ENCODE results near the gene ASAH2. TPM values are rescaled to one million over a fixed set of nuclear protein-coding genes. Genes with fewer than 3 reads are reported as not detected.

ASAH2 gene
- total RNA-seq, 1 experiment from 2014 or later: 10.7 TPM

DNA sequence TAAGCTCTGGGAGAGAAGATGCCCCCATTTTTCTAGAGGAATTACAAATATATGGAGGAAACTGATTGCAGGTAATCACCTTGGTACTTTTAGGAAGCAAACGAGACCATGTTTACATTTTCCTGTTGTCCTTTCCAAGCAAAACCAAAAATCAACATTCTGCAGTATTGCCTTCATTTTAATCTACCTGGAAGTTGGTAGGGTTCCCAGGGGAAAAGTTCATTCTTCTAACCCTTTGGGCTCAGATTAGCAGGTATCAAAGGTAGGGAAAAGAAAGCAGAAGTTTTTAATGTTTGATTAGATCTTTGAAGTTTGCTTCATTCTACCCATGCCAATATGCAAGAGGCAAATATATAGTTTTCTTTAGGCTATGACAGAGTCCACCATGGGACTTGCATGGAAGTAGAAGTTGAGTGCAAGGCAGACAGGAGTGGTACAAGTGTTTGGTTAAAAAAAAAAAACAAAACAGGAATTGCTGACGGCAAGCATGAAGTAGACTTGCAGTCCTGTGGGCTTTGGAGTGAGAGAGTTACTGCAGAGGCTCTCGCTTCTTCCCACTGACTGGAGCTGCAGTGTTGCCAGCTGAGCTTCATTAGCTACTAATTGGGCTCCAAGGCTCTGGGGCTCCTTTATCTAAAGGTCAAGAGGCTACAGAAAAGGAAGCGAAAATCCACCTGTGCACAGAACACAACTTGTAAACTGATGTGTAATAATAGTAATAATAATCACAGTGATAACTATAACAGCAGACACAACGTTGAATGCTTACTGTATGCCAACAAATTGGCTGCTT lies 28.9 kb upstream of the ASAH2 start:
- Histone ChIP-seq H3K9ac (ENCODE audit: low read length) (no peak overlapping the region), H3K4me3 (replicated peaks in 1 of 2; ENCODE audit: low read depth in 1 of 2, low read length in 2 of 2) (no peak overlapping the region), H3K4me1 (ENCODE audit: control insufficient read depth in 1 of 2, insufficient read depth in 2 of 2, low read length in 2 of 2) (peaks cover 0 to 9% of the 10 kb centered on the region in 2 experiments; a peak in 2 of 4 replicates), H3K9me2 (ENCODE audit: insufficient read depth) (0 out of 2 replicates have a peak, but pooled peaks cover 3% of the 10 kb centered on the region), H3K79me2 (ENCODE audit: insufficient read depth, low read length) (no peaks in the 10 kb centered on the region), H3K27me3 (ENCODE audit: insufficient read depth, low read length) (no peaks in the 10 kb centered on the region), H3K27ac (ENCODE audit: low read depth, low read length) (no peak overlapping the region), H3K36me3 (ENCODE audit: control insufficient read depth in 1 of 2, insufficient read depth in 2 of 2, low read length in 2 of 2) (no peaks in the 10 kb centered on the region), H4K20me1 (ENCODE audit: insufficient read depth) (no peaks in the 10 kb centered on the region), H3K9me3 (ENCODE audit: control insufficient read depth in 1 of 2, insufficient read depth in 1 of 2, low read depth in 1 of 2, low read length in 2 of 2) (no peaks in the 10 kb centered on the region), H2AFZ (ENCODE audit: low read depth, low read length, poor library complexity, severe bottlenecking) (no peak overlapping the region), H3K4me2 (ENCODE audit: low read length) (no peak overlapping the region)
- POLR2A ChIA-PET: no interaction called here
- CTCF ChIA-PET: no interaction called here
- TF ChIP-seq EZH2 (IDR thresholded peaks at IDR 0.05): no peak
- TF ChIP-seq, protein P1, sequence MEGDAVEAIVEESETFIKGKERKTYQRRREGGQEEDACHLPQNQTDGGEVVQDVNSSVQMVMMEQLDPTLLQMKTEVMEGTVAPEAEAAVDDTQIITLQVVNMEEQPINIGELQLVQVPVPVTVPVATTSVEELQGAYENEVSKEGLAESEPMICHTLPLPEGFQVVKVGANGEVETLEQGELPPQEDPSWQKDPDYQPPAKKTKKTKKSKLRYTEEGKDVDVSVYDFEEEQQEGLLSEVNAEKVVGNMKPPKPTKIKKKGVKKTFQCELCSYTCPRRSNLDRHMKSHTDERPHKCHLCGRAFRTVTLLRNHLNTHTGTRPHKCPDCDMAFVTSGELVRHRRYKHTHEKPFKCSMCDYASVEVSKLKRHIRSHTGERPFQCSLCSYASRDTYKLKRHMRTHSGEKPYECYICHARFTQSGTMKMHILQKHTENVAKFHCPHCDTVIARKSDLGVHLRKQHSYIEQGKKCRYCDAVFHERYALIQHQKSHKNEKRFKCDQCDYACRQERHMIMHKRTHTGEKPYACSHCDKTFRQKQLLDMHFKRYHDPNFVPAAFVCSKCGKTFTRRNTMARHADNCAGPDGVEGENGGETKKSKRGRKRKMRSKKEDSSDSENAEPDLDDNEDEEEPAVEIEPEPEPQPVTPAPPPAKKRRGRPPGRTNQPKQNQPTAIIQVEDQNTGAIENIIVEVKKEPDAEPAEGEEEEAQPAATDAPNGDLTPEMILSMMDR (IDR thresholded peaks at IDR 0.05 in 2 of 3, conservative IDR thresholded peaks at IDR 0.05 in 1 of 3; ENCODE audit: borderline replicate concordance in 1 of 3, insufficient read depth in 1 of 3, low read depth in 2 of 3, low read length in 2 of 3): no peak
- TF ChIP-seq POLR2A (IDR thresholded peaks at IDR 0.05; ENCODE audit: borderline replicate concordance, extremely low read depth, insufficient read depth, insufficient read length): no peak
- TF ChIP-seq YY1 (IDR thresholded peaks at IDR 0.05; ENCODE audit: extremely low read depth, insufficient replicate concordance, low read depth, low read length): no peak
- TF ChIP-seq, protein P2, sequence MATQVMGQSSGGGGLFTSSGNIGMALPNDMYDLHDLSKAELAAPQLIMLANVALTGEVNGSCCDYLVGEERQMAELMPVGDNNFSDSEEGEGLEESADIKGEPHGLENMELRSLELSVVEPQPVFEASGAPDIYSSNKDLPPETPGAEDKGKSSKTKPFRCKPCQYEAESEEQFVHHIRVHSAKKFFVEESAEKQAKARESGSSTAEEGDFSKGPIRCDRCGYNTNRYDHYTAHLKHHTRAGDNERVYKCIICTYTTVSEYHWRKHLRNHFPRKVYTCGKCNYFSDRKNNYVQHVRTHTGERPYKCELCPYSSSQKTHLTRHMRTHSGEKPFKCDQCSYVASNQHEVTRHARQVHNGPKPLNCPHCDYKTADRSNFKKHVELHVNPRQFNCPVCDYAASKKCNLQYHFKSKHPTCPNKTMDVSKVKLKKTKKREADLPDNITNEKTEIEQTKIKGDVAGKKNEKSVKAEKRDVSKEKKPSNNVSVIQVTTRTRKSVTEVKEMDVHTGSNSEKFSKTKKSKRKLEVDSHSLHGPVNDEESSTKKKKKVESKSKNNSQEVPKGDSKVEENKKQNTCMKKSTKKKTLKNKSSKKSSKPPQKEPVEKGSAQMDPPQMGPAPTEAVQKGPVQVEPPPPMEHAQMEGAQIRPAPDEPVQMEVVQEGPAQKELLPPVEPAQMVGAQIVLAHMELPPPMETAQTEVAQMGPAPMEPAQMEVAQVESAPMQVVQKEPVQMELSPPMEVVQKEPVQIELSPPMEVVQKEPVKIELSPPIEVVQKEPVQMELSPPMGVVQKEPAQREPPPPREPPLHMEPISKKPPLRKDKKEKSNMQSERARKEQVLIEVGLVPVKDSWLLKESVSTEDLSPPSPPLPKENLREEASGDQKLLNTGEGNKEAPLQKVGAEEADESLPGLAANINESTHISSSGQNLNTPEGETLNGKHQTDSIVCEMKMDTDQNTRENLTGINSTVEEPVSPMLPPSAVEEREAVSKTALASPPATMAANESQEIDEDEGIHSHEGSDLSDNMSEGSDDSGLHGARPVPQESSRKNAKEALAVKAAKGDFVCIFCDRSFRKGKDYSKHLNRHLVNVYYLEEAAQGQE (IDR thresholded peaks at IDR 0.05; ENCODE audit: low read depth): no peak
- DNase-seq (ENCODE audit: low read depth, low spot score) (no peak), ATAC-seq (no peak)
- intact Hi-C loops (cut with micrococcal nuclease): no loop called here
- BruUV-seq (replicated peaks): no TSS peak
- RAD21 ChIA-PET (ENCODE audit: low non-redundant PET in 1 of 2, low total read pairs in 2 of 2, uncharacterized antibody in 2 of 2, unreplicated experiment in 2 of 2): no interaction called here

Measured in HCT116 (cell line).